Measurements from ENCODE around the gene MADD. TPM values are rescaled to one million over a fixed set of nuclear protein-coding genes. Genes with fewer than 3 reads are reported as not detected.
"Not testable (repeated sequence)": the region's sequence is repeated elsewhere in the genome, so short reads cannot be mapped to it uniquely, and the experiment has no call there.

Gene MADD
- total RNA-seq, 1 donor from 2014 or later: 11.4 TPM

- no peak for ATAC-seq
Observed at GRCh38 chr11:47326198-47326597, 56.3 kb downstream of the MADD start.

- ATAC-seq: no peak
Observed at GRCh38 chr11:47327025-47327424, 57.1 kb downstream of the MADD start.

- ATAC-seq: no peak
Observed at GRCh38 chr11:47327949-47328348, 58.0 kb downstream of the MADD start.

- no peak for ATAC-seq
Observed at GRCh38 chr11:47328449-47329390, 58.8 kb downstream of the MADD start.

- no peak for ATAC-seq
Observed at GRCh38 chr11:47329431-47329986, 59.6 kb downstream of the MADD start.

GRCh38 chr11:47329987-47330931, 60.3 kb downstream of the MADD start:
- no peak for ATAC-seq

GRCh38 chr11:47331454-47332302, 61.7 kb downstream of the MADD start:
- ATAC-seq: peak; percentile 9

GRCh38 chr11:47332303-47332711, 62.4 kb downstream of the MADD start:
- ATAC-seq: no peak

GRCh38 chr11:47332791-47333525, 63.0 kb downstream of the MADD start:
- no peak for ATAC-seq

GRCh38 chr11:47333526-47333845, 63.6 kb downstream of the MADD start:
- no peak for ATAC-seq

GRCh38 chr11:47333886-47334443, 64.0 kb downstream of the MADD start:
- no peak for ATAC-seq

- ATAC-seq: not testable (repeated sequence)
Observed at GRCh38 chr11:47334699-47335411, 64.9 kb downstream of the MADD start.

GRCh38 chr11:47335733-47336132, 65.8 kb downstream of the MADD start:
- no peak for ATAC-seq

- no peak for ATAC-seq
Observed at GRCh38 chr11:47336595-47336994, 66.7 kb downstream of the MADD start.

GRCh38 chr11:47337229-47337924, 67.4 kb downstream of the MADD start:
- peak; percentile 63 for ATAC-seq

GRCh38 chr11:47338396-47339241, 68.7 kb downstream of the MADD start:
- no peak for ATAC-seq

- ATAC-seq: no peak
Observed at GRCh38 chr11:47340010-47340409, 70.1 kb downstream of the MADD start.

- no peak for ATAC-seq
Observed at GRCh38 chr11:47340980-47341775, 71.2 kb downstream of the MADD start.
